GM12873 (cell line): Measurements from ENCODE around the gene ARHGEF1.

ENCODE experiments used
- CTCF ChIP-seq: IDR thresholded peaks from 2 replicates; pipeline ENCODE4 v1.5.1; 2012; ENCODE audit warnings: low read depth, mild to moderate bottlenecking, moderate library complexity, low read length, control low read depth; ENCODE audit not compliant: insufficient read depth; ENCODE audit errors: missing control alignments

Gene ARHGEF1

GRCh38 chr19:41909706-41910105, 26.7 kb downstream of the ARHGEF1 start:
- TF ChIP-seq CTCF: no peak

- TF ChIP-seq CTCF: no peak
These were observed 27.4 kb downstream of the ARHGEF1 start for GRCh38 chr19:41910240-41910991.

GRCh38 chr19:41910992-41911888, 28.3 kb downstream of the ARHGEF1 start:
- no peak for TF ChIP-seq CTCF

GRCh38 chr19:41911889-41912731, 29.1 kb downstream of the ARHGEF1 start:
- no peak for TF ChIP-seq CTCF

GRCh38 chr19:41912899-41913537, 30.0 kb downstream of the ARHGEF1 start:
- no peak for TF ChIP-seq CTCF

- TF ChIP-seq CTCF: no peak
These were observed 30.8 kb downstream of the ARHGEF1 start for GRCh38 chr19:41913538-41914423.
